Peyer's patch (tissue), 4 donors: Measurements from ENCODE around the gene ARFRP1. TPM values are rescaled to one million over a fixed set of nuclear protein-coding genes. Genes with fewer than 3 reads are reported as not detected.
A peak's percentile ranks its signal among the peaks of the same experiment; 100 is the strongest.

Experiments
- DNase-seq, 3 donors: peaks; one replicate each; pipeline ENCODE4 v3.0.0-alpha.2; 2017 to 2019
- H3K27ac ChIP-seq, 4 donors: fragments of 200-600 bp; sonication (generic); one replicate each; pipeline ENCODE4 v1.5.1; 2016 to 2019
- H3K27me3 ChIP-seq, 2 donors: fragments of 200-600 bp; sonication (generic); one replicate each; pipeline ENCODE4 v1.5.1; 2019
- H3K36me3 ChIP-seq, 3 donors: fragments of 200-600 bp; sonication (generic); one replicate each; pipeline ENCODE4 v1.5.1; 2016 to 2019
- H3K4me1 ChIP-seq, 4 donors: fragments of 200-600 bp; sonication (generic); one replicate each; pipeline ENCODE4 v1.5.1; 2016 to 2019
- H3K4me3 ChIP-seq, 4 donors: fragments of 200-600 bp; sonication (generic); 1 replicate in 3 of 4; 2 replicates in 1 of 4; pipeline ENCODE4 v1.5.1; 2016 to 2019; ENCODE audit warnings: mild to moderate bottlenecking in 1 of 4
- H3K9me3 ChIP-seq, 4 donors: fragments of 200-600 bp; sonication (generic); one replicate each; pipeline ENCODE4 v1.5.1; 2016 to 2019; ENCODE audit warnings: mild to moderate bottlenecking in 1 of 4
- CTCF ChIP-seq, 6 experiments: fragments of 450-650 bp in 4 of 6; fragments of 200-600 bp in 2 of 6; sonication (generic) in 1 of 6; IDR thresholded peaks; one replicate each; pipeline ENCODE4 v1.5.1; 2017 to 2019; ENCODE audit warnings: antibody characterized with exemption in 6 of 6, mild to moderate bottlenecking in 3 of 6, moderate library complexity in 1 of 6
- POLR2A ChIP-seq, 2 donors: fragments of 450-650 bp; IDR thresholded peaks; one replicate each; pipeline ENCODE4 v1.5.1; 2017; ENCODE audit warnings: antibody characterized with exemption in 2 of 2, mild to moderate bottlenecking in 2 of 2, moderate library complexity in 2 of 2
- total RNA-seq, 4 donors: library from RNA; depleted of rRNA; stranded (reverse); fragments of >200 nt; gene quantifications; one replicate each; pipeline ENCODE4 v1.1.0, GENCODE V29; 2016

The ARFRP1 gene
- total RNA-seq, 4 donors from 2014 or later, result 39.1 to 67.6 (median 46.3) TPM

GRCh38 chr20:63694584-63695423, 13.0 kb downstream of the ARFRP1 start:
- H3K9me3 ChIP-seq, result no peaks in the 10 kb centered on the region
- no peaks in the 10 kb centered on the region for H3K27me3 ChIP-seq
- no peak overlapping the region for H3K27ac ChIP-seq
- peaks cover 9 to 63% (median 15%) of the 10 kb centered on the region in 4 donors for H3K4me1 ChIP-seq
- H3K4me3 ChIP-seq, result no peak overlapping the region
- H3K36me3 ChIP-seq, result peaks cover 0 to 12% (median 0%) of the 10 kb centered on the region in 3 donors
- TF ChIP-seq POLR2A (IDR thresholded peaks at IDR 0.05) (no peak), CTCF (IDR thresholded peaks at IDR 0.05) (no peak)
- peak in 1 of 3 donors; percentile 48 for DNase-seq

GRCh38 chr20:63693733-63694583, 13.8 kb downstream of the ARFRP1 start:
- TF ChIP-seq CTCF (IDR thresholded peaks at IDR 0.05) (no peak), POLR2A (IDR thresholded peaks at IDR 0.05) (no peak)
- Histone ChIP-seq H3K9me3 (no peaks in the 10 kb centered on the region), H3K4me3 (no peak overlapping the region), H3K36me3 (peaks cover 0 to 12% (median 0%) of the 10 kb centered on the region in 3 donors), H3K27me3 (no peaks in the 10 kb centered on the region), H3K27ac (no peak overlapping the region), H3K4me1 (peaks cover 9 to 56% (median 15%) of the 10 kb centered on the region in 4 donors)
- no peak for DNase-seq

GRCh38 chr20:63693083-63693732, 14.6 kb downstream of the ARFRP1 start:
- H3K27me3 ChIP-seq, result no peaks in the 10 kb centered on the region
- peaks cover 9 to 54% (median 15%) of the 10 kb centered on the region in 4 donors for H3K4me1 ChIP-seq
- H3K27ac ChIP-seq, result no peak overlapping the region
- H3K9me3 ChIP-seq, result no peaks in the 10 kb centered on the region
- H3K36me3 ChIP-seq, result peaks cover 0 to 12% (median 0%) of the 10 kb centered on the region in 3 donors
- no peak overlapping the region for H3K4me3 ChIP-seq
- DNase-seq, result peak in 1 of 3 donors; percentile 47
- TF ChIP-seq CTCF (IDR thresholded peaks at IDR 0.05) (no peak), POLR2A (IDR thresholded peaks at IDR 0.05) (no peak)

- DNase-seq, result peak in 2 of 3 donors; percentile 48 to 55
- H3K9me3 ChIP-seq, result no peaks in the 10 kb centered on the region
- peaks cover 0 to 12% (median 0%) of the 10 kb centered on the region in 3 donors for H3K36me3 ChIP-seq
- peaks cover 9 to 54% (median 15%) of the 10 kb centered on the region in 4 donors for H3K4me1 ChIP-seq
- no peak overlapping the region for H3K4me3 ChIP-seq
- H3K27ac ChIP-seq, result no peak overlapping the region
- no peak for TF ChIP-seq POLR2A (IDR thresholded peaks at IDR 0.05)
- TF ChIP-seq CTCF (IDR thresholded peaks at IDR 0.05), result peak in 1 of 6 experiments; percentile 12
- no peaks in the 10 kb centered on the region for H3K27me3 ChIP-seq
Observed at GRCh38 chr20:63692436-63693082, 15.2 kb downstream of the ARFRP1 start.
